NCI-H748 treated with DMSO at 0.1 percent for 48 hours (cell line): ENCODE results near the gene CD93.

Experiments used
- DNase-seq: peaks from one replicate; lab custom pipeline; 2025; lab: John Stamatoyannopoulos, UW

Gene CD93

GRCh38 chr20:23060629-23061028, 25.5 kb downstream of the CD93 start:
- DNase-seq, result no peak

GRCh38 chr20:23059846-23060245, 26.3 kb downstream of the CD93 start:
- no peak for DNase-seq

GRCh38 chr20:23059001-23059400, 27.1 kb downstream of the CD93 start:
- no peak for DNase-seq

DNA sequence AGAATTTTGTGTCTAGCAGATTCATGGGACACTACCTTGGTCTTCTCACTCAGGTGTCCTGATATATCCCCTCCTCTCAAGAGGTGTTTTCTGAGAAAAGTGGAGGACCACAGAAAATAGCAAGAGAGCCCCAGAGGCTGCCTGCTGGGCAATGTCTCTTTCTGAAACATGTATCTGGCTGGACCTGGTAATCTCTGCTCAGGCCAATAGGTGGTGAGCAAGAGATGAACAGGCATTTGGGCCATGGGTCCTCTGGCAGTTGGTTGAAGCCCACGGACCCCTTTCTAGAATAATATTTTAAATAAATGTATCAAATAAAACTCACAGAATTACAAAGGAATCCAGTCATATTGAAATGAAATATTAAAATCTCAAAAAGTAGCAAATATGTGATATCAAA, 27.9 kb downstream of the CD93 start:
- DNase-seq, result no peak

DNA sequence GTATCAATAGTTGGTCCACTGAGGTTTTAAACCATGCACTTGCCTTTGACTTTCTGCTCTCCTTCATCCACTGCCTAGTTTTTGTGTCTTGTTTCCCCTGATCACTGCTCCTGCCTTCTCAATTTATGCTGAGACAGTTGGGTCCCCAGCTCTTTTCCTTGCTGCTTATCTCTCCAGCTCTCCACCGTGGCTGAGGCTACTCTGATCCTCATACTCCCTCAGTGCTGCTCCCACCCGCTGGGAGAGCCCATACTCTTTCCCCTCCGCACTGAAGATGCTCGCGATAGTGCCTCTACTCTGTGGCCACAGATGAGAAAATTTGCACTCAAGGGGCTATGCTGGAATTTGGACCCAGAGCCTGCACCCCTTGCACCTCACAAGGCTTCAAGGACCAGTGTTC, 33.2 kb downstream of the CD93 start:
- DNase-seq, result no peak

- peak; percentile 60 for DNase-seq
Measured at GRCh38 chr20:23050847-23051627, 35.1 kb downstream of the CD93 start.

DNA sequence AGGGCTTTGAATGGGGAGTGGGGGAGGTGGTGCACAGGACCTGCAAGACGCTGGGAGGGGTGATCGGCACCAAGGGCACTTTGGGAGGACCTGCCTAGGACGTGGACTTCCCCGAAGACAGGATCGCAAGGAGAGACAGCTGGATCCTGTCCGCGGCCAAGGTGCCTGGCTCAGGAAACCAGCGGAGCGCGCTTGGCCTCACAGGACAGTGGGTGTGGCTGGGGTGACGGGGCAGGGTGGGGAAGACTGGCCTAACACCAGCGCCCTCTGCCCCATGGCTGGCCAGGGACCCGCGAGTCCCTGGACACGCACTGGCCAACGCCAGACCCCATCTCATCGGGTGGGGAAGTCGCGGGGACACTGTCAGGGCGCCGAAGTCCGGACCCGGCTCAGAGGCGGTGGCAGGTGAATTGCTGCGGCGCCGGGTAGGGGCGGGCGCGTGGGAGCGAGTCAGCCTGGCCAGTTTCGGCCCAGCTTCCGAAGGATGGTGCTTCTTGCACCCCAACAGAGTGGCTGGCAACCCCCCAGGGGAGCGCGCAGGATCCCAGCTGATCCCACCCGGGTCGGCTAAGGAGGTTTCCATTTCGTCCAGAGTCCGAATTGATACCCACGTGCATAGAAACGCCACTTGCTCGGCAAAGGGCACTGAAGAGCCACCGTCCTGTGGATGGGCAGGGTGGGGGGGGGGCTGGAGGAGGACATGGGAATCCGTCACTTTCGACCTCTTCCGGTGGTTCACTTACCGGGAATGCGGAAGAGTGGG, 35.9 kb downstream of the CD93 start:
- DNase-seq, result no peak

DNA sequence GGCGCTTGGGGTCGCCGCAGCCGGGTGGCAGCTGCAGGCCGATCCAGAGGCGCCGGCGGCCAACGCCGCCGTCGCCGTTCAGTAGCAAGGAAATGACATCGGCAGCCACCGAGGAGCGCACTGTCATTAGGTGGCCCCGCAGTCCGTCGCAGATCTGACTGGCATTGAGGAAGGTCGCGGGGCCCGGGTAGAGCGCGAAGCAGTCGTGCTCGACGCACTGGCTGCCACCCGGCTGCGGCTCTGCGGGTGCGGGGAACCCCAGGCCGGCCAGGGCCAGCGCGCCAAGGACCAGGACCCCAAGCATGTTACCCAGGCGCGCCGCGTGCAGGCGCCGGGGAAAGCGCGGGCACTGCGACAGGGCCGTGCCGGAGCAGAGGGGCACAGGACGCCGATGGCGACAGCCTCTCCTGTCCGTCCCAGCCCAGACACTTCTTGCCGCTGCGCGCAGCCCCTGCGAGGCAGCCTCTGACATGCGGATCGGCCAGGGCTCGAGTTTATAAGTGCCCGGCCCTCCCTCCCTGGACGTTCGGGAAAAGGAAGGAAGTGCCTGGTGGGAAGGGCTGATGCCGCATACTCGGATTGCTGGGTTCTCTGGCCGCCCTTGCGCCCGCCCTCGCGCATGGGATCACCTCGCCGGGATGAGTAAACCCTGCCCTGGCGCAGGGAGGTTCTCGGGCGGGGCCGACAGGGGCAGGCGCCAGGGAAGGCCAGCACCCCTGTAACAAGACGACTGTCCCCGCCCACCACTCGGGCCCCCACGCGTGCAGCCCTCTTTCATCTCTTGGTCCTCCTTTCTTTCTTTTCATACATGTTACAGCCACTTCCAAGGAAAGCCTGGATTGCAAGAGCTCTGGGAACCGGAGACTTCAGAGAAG, 36.7 kb downstream of the CD93 start, which contains the start of gene THBD:
THBD (minus strand) TSS at position 472 of the 875 bp plus-strand sequence; CDS start at position 304, 168 bp downstream.
- peak; percentile 78 for DNase-seq

DNA sequence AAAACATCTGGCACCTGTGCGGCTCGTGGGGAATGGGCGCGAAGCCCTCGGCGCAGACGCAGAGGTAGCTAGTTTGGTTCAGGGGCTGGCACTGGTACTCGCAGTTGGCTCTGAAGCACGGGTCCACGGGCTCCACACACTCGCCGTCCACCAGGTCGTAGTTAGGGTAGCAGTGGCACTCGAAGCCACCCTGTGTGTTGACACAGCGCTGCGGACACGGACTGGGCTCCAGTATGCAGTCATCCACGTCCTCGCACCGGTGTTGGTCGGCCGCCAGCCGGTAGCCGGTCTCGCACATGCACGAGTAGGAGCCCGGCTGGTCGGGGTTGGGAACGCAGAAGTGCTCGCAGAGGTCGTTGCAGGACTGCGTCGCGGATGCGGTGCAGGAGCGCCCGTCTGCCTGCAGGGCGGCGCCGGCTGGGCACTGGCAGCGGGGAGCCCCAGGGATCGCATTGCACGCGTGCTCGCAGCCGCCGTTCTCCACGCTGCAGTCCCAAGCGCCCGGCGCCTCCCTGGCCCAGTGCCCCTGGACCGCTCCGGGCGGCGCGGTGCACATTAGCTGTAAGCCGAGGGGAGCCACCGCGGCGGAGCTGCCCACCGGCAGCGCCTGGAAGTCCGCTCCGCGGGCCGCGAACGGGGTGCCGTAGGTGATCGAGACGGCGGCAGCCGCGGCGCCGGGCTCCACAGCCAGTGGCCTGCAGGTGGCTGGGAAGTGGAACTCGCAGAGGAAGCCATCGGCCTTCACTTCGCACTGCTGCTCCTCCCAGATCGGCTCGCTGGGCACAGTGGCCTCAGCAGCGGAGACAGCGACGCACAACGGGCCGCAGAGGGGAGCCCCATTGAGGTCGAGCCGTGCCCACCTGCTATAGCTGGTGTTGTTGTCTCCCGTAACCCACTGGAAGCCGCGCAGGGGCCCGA, 37.6 kb downstream of the CD93 start:
- DNase-seq, result peak; percentile 77

DNA sequence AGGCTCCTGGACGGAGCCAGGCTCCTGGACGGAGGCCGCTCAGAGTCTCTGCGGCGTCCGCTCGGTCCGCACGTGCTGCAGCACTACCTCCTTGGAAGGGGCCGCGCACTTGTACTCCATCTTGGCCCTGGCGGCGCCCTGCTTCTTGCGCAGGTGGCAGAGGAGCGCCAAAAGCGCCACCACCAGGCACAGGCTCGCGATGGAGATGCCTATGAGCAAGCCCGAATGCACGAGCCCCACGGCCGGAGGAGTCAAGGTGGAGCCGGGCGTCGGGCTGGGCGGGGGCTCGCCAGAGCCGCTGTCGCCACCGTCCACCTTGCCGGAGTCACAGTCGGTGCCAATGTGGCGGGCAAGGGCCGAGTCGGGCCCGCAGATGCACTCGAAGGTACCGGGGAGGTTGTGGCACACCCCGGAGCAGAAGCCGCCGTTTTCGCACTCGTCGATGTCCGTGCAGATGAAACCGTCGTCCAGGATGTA, 38.3 kb downstream of the CD93 start:
- peak; percentile 37 for DNase-seq

GRCh38 chr20:23047001-23047737, 39.0 kb downstream of the CD93 start:
- DNase-seq, result peak; percentile 35

DNA sequence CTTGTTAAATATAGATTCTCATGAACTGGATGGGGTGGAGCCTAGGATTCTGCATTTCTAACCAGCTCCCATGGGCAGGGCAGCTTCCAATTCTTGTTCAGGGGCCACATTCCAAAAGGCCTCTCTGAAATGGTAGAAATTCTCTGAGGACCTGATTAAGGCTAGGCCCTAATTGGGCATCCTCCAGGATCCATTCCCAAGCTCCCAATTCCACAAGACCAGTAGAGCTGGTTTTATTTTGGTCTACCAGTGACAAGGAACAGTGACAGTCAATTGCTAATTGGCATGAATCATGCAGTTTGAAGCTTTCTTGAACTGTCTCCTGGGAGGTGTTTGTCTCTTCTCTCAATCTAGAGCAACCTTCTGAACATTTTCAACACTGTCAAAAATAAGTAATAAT, 39.7 kb downstream of the CD93 start:
- no peak for DNase-seq

DNA sequence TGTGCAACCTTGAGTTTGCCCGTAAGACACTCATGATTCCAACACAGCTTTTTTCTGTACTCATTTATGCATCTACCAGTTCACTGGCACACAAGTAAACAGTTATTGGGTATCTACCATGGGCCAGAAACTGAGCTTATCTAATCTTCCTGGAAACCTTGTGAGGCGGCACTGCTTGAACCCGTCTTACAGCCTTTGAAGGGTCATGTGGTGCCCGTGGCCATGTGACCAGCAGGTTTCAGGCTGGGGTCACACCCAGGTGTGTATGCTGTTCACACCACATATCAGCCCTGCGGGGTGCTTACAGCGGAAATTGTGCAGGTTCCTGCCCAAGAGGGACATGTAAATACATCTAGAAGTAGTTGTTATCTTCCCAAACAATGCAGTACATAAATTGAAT, 42.7 kb downstream of the CD93 start:
- no peak for DNase-seq

- DNase-seq, result no peak
Measured at GRCh38 chr20:23042270-23042669, 43.9 kb downstream of the CD93 start.

DNA sequence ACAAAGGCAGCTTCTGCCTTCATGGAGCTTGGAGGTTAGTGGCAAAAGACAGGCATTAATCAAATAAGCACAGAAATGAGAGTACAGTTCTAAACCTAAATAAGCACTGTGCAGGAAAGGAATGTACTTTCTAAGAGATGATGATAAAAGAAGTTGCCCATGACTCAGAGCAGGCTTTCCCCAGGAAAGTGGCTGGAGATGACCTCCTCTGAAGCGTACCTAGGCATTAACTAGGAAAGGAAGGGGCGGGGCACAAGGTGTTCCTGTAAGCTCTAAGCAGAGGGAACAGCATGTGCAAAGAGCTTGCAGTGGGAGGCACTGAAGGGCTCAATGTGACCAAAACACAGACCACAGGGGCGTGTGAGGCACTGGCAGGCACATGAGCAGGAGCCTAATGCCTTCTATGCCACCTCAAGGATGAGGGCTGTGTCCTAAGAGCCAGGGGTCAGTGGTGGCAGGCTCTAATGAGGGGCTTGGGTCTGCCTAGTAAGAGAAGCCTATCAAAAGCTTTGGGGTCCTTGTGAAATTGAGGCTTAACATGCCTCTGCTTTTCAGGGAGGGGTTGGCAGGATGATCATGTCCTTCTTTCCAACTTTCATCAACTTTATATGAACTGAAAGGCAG, 46.1 kb downstream of the CD93 start:
- DNase-seq, result no peak

DNA sequence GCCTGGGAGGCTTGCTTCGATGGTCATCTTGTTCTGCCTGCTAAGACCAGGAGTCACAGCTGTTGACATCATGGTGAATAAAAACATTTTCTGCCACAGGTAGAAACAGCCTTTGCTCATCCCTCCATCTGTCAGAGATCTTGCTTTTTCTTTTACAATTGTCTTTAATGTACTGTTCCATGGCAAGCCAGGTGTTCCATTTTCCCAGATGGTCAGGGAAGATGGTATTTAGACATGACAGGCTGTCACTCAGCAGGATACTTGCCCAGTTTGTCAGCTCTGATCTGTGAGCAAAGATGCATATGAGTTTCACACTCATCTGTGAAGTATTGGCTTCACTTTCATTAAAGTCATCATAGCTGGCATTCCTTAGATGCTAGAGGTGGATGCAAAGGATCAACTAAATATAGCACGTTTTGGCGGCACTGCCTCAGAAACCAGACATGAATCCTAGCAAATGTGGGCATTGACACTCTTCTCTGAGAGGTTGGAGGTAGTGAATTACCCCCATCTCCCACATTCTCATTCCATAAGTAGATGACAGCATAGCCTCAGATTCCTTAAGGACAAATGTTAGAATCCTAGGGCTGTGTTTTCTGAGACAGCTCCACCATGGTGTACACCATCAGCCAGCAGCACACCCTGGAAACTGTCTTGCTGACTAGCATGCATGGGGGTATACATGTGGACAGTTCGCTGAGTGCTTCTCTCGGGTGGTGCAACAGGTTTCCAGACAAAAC, 46.8 kb downstream of the CD93 start:
- no peak for DNase-seq

DNA sequence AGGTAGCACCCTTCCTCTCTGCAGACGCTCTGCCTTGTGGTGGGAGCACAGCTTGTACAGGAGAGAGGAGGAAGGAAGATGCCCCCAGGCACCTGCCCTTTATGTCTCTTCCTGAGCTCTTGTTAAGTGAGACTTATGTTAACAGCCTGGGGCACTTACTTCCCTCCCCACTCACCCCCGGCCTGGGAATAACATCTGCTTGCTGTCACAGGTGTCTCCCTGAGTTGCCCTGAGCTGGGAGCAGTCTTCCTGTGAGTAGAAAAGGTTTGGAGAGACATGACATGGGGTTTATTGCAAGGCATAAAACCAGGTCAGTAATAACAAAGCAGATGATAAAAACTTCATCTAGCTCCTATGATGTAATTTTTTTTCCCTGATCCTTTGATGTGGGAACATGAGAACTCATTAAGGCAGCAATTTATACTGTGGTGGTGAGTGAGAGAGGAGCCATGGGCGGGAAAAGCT, 49.1 kb downstream of the CD93 start:
- DNase-seq, result no peak

- no peak for DNase-seq
Measured at GRCh38 chr20:23036371-23036770, 49.8 kb downstream of the CD93 start.

DNA sequence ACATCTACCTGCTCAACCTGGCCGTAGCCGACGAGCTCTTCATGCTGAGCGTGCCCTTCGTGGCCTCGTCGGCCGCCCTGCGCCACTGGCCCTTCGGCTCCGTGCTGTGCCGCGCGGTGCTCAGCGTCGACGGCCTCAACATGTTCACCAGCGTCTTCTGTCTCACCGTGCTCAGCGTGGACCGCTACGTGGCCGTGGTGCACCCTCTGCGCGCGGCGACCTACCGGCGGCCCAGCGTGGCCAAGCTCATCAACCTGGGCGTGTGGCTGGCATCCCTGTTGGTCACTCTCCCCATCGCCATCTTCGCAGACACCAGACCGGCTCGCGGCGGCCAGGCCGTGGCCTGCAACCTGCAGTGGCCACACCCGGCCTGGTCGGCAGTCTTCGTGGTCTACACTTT, 50.4 kb downstream of the CD93 start:
- DNase-seq, result no peak
